Mucosa of descending colon (tissue), 3 donors: Measurements from ENCODE around the gene ADAMTSL1. TPM values are rescaled to one million over a fixed set of nuclear protein-coding genes. Genes with fewer than 3 reads are reported as not detected.

Experiments used
- ATAC-seq: fragments of 200-7000 bp; cut with Tn5 transposase; one replicate; pipeline ENCODE4 v1.9.1; 2020; ENCODE audit warnings: mild to moderate bottlenecking, moderate library complexity
- DNase-seq, 3 donors: peaks; one replicate each; pipeline ENCODE4 v3.0.0-alpha.2; 2020
- H3K36me3 ChIP-seq: fragments of 200-600 bp; one replicate; pipeline ENCODE4 v1.8.0; 2021; ENCODE audit warnings: low read depth, mild to moderate bottlenecking
- H3K4me1 ChIP-seq: fragments of 200-600 bp; one replicate; pipeline ENCODE4 v1.8.0; 2021; ENCODE audit warnings: low read depth, mild to moderate bottlenecking
- H3K4me3 ChIP-seq: fragments of 200-600 bp; one replicate; pipeline ENCODE4 v1.8.0; 2021; ENCODE audit warnings: mild to moderate bottlenecking
- H3K9me3 ChIP-seq: fragments of 200-600 bp; one replicate; pipeline ENCODE4 v1.8.0; 2021; ENCODE audit warnings: mild to moderate bottlenecking
- intact Hi-C, 2 donors: fragments of 100-400 bp; cut with DNase I in 1 of 2; cut with micrococcal nuclease in 1 of 2; formaldehyde crosslinking; loops; one replicate each; pipeline versions ENCODE4 v1.11.0 to v1.11.1; 2022; cut with DNase I, micrococcal nuclease
- total RNA-seq, 3 donors: library from RNA; stranded (reverse); fragmentation: NEBNext Ultra II Directional in 2 of 3; extraction: Animal tissue kit (Norgen Biotek cat#: 25700) in 2 of 3; gene quantifications; one replicate each; pipeline versions ENCODE4 v1.2.1 to v1.2.4, GENCODE V29; 2021 to 2023
- TF ChIP-seq, protein P1 (sequence below): fragments of 200-600 bp; IDR thresholded peaks from one replicate; pipeline ENCODE4 v1.8.0; 2022; ENCODE audit warnings: antibody characterized with exemption, mild to moderate bottlenecking
- donor health status: DM: no; HTN: no; CAD: no; lungs with moderate emphysema.
- donor health status: DM: no; HTN: no; CAD: no.
- donor health status: DM: no; HTN: yes; CAD: no.

ADAMTSL1 gene
- total RNA-seq, 3 donors from 2014 or later: 10.1 to 32.1 (median 22.6) TPM

GRCh38 chr9:18493451-18493993 is 19.6 kb downstream of the ADAMTSL1 start:
- DNase-seq: no peak
- Histone ChIP-seq H3K36me3 (no peaks in the 10 kb centered on the region), H3K4me3 (no peak overlapping the region), H3K4me1 (no peaks in the 10 kb centered on the region), H3K9me3 (no peaks in the 10 kb centered on the region)
- ATAC-seq: no peak
- TF ChIP-seq, protein P1, sequence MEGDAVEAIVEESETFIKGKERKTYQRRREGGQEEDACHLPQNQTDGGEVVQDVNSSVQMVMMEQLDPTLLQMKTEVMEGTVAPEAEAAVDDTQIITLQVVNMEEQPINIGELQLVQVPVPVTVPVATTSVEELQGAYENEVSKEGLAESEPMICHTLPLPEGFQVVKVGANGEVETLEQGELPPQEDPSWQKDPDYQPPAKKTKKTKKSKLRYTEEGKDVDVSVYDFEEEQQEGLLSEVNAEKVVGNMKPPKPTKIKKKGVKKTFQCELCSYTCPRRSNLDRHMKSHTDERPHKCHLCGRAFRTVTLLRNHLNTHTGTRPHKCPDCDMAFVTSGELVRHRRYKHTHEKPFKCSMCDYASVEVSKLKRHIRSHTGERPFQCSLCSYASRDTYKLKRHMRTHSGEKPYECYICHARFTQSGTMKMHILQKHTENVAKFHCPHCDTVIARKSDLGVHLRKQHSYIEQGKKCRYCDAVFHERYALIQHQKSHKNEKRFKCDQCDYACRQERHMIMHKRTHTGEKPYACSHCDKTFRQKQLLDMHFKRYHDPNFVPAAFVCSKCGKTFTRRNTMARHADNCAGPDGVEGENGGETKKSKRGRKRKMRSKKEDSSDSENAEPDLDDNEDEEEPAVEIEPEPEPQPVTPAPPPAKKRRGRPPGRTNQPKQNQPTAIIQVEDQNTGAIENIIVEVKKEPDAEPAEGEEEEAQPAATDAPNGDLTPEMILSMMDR: no peak
- intact Hi-C loops: no loop called here

- no peak for DNase-seq
- no peak for ATAC-seq
- Histone ChIP-seq H3K4me3 (no peak overlapping the region), H3K9me3 (no peaks in the 10 kb centered on the region), H3K36me3 (no peaks in the 10 kb centered on the region), H3K4me1 (no peaks in the 10 kb centered on the region)
- intact Hi-C loops: no loop called here
- TF ChIP-seq, protein P1: no peak
Measured at GRCh38 chr9:18495065-18495464, 21.1 kb downstream of the ADAMTSL1 start.

GRCh38 chr9:18496256-18497000 is 22.5 kb downstream of the ADAMTSL1 start:
- Histone ChIP-seq H3K36me3 (no peaks in the 10 kb centered on the region), H3K4me3 (no peak overlapping the region), H3K9me3 (no peaks in the 10 kb centered on the region), H3K4me1 (no peaks in the 10 kb centered on the region)
- TF ChIP-seq, protein P1: no peak
- intact Hi-C loops: no loop called here
- DNase-seq (no peak), ATAC-seq (no peak)

DNA sequence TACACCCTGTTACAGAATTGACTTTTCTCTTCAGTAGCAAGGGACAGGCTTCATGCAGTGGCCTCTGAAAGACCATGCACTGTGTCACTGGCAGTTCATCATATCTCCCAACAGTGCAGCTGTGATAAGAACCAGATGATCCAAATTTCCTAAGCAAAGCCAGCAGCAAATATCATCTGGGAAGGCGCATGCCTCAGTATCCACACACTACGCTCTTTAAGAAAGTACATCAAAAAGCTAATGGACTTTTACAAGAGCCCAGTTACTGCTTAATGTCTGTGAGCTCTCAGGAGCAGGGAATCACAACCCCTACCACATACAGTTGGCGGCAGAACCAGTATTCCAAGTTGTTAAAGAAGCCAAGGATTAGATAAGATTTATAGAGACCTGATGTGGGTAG is 25.1 kb downstream of the ADAMTSL1 start:
- ATAC-seq: no peak
- H3K4me3 ChIP-seq: no peak overlapping the region
- no peaks in the 10 kb centered on the region for H3K36me3 ChIP-seq

DNA sequence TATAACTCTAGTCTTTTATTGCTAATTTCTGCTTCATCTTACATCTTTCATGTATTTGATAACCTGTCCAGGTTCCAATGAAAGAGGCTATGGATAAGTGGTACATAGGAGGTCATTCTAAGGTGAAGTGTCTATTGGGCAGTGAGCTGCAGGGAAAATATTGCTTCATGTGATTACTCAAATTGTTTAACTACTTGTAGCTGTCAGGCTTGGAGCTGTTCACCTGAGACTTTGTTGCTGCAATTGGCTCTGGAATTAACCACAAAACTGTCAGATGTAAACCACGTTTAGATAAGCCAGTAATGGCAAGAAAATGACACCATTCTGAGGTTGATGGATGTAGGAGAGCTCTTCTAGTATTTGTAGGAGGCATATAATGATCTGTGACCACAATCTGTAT is 26.0 kb downstream of the ADAMTSL1 start:
- no peak for DNase-seq
- H3K4me3 ChIP-seq: no peak overlapping the region
- TF ChIP-seq, protein P1: no peak
- H3K36me3 ChIP-seq: no peaks in the 10 kb centered on the region
- no peaks in the 10 kb centered on the region for H3K9me3 ChIP-seq
- intact Hi-C loops: no loop called here
- no peaks in the 10 kb centered on the region for H3K4me1 ChIP-seq
- no peak for ATAC-seq

More for the DNA sequence above, 25.1 kb downstream of the ADAMTSL1 start:
- TF ChIP-seq, protein P1: no peak
- DNase-seq: peak in 1 of 3 donors; percentile 11
- Histone ChIP-seq H3K4me1 (no peaks in the 10 kb centered on the region), H3K9me3 (no peaks in the 10 kb centered on the region)
- intact Hi-C loops: no loop called here
